IPS DF 4.7 (cell line): Measurements from ENCODE around the gene HIPK2.

Source experiments
- DNase-seq: peaks from one replicate; pipeline ENCODE4 v3.0.0-alpha.2; 2013; ENCODE audit warnings: low spot score; ENCODE audit errors: extremely low read depth

The HIPK2 gene

GRCh38 chr7:139715194-139715815 lies 62.5 kb downstream of the HIPK2 start:
- no peak for DNase-seq

- no peak for DNase-seq
These were observed 63.5 kb downstream of the HIPK2 start for GRCh38 chr7:139714163-139714901.

- DNase-seq: no peak
These were observed 64.2 kb downstream of the HIPK2 start for GRCh38 chr7:139713526-139714162.

- DNase-seq: no peak
These were observed 64.7 kb downstream of the HIPK2 start for GRCh38 chr7:139713061-139713460.

GRCh38 chr7:139711991-139712743 lies 65.6 kb downstream of the HIPK2 start:
- DNase-seq: no peak

GRCh38 chr7:139710036-139710435 lies 67.8 kb downstream of the HIPK2 start:
- DNase-seq: no peak

- no peak for DNase-seq
These were observed 68.3 kb downstream of the HIPK2 start for GRCh38 chr7:139709485-139709884.

- no peak for DNase-seq
These were observed 69.3 kb downstream of the HIPK2 start for GRCh38 chr7:139708541-139708940.

- no peak for DNase-seq
These were observed 71.0 kb downstream of the HIPK2 start for GRCh38 chr7:139706837-139707236.

GRCh38 chr7:139704308-139704879 lies 73.4 kb downstream of the HIPK2 start:
- DNase-seq: no peak

GRCh38 chr7:139703487-139704307 lies 74.1 kb downstream of the HIPK2 start:
- no peak for DNase-seq

- DNase-seq: no peak
These were observed 74.8 kb downstream of the HIPK2 start for GRCh38 chr7:139702811-139703486.

- no peak for DNase-seq
These were observed 75.5 kb downstream of the HIPK2 start for GRCh38 chr7:139702313-139702731.

- DNase-seq: no peak
These were observed 75.9 kb downstream of the HIPK2 start for GRCh38 chr7:139701908-139702307.

GRCh38 chr7:139700505-139701235 lies 77.1 kb downstream of the HIPK2 start:
- no peak for DNase-seq

- DNase-seq: no peak
These were observed 77.9 kb downstream of the HIPK2 start for GRCh38 chr7:139699640-139700504.

GRCh38 chr7:139698844-139699243 lies 79.0 kb downstream of the HIPK2 start:
- DNase-seq: no peak

GRCh38 chr7:139698278-139698677 lies 79.5 kb downstream of the HIPK2 start:
- DNase-seq: no peak
